DND-41 (cell line): ENCODE results near the gene INO80.

Experiments used
- CTCF ChIP-seq: IDR thresholded peaks from 2 replicates; pipeline ENCODE4 v1.5.1; 2012; ENCODE audit warnings: borderline replicate concordance, low read length, moderate library complexity, mild to moderate bottlenecking; ENCODE audit not compliant: poor library complexity, severe bottlenecking; ENCODE audit errors: extremely low read depth
- EZH2 ChIP-seq: IDR thresholded peaks from 3 replicates; pipeline ENCODE4 v1.6.1; 2012; ENCODE audit warnings: borderline replicate concordance, low read depth, mild to moderate bottlenecking, moderate library complexity, low read length, inconsistent platforms; ENCODE audit not compliant: severe bottlenecking

- no peak for TF ChIP-seq CTCF
- no peak for TF ChIP-seq EZH2
These were observed 151.4 kb downstream of the INO80 start for GRCh38 chr15:40964634-40965033.
